Esophagus muscularis mucosa (tissue), 3 donors: Measurements from ENCODE around the gene BCAS4.
"Not testable (repeated sequence)": the region's sequence is repeated elsewhere in the genome, so short reads cannot be mapped to it uniquely, and the experiment has no call there.

Experiments used
- POLR2AphosphoS5 ChIP-seq, 2 donors: sonication (generic); formaldehyde crosslinking; IDR thresholded peaks; one replicate each; pipeline ENCODE4 v1.6.1; 2017; ENCODE audit warnings: antibody characterized with exemption in 2 of 2
- TF ChIP-seq, protein P1 (sequence below), 3 experiments: fragments of 200-600 bp in 2 of 3; fragments of 450-650 bp in 1 of 3; sonication (generic) in 2 of 3; IDR thresholded peaks; one replicate each; pipeline ENCODE4 v1.5.1; 2017 to 2019; ENCODE audit warnings: antibody characterized with exemption in 3 of 3, mild to moderate bottlenecking in 2 of 3, moderate library complexity in 1 of 3

DNA sequence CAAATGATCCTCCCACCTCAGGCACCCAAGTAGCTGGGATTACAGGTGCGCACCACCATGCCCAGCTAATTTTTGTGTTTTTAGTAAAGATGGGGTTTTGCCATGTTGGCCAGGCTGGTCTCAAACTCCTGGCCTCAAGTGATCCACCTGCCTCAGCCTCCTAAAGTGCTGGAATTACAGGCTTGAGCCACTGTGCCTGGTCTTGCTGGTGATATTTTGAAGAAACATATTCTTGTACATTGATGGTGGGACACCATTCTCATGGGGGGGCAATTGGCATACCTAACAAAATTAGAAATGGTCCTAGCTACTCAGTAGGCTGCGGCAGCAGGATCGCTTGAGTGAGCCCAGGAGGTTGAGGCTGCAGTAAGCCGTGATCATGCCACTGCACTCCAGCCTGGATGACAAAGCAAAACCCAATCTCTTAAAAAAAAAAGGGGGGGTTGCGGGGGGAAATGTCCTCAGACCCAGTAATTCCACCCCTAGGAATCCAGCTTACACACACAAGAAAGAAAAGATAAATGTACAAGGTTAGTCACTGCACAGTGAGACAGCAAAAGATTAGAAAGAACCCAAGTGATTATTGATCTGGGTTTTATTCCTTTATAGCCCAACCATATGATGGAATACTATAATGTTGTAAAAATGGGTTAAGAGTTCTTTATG is 87.0 kb downstream of the BCAS4 start:
- not testable (repeated sequence) for TF ChIP-seq POLR2AphosphoS5 (IDR thresholded peaks at IDR 0.05)
- TF ChIP-seq, protein P1, sequence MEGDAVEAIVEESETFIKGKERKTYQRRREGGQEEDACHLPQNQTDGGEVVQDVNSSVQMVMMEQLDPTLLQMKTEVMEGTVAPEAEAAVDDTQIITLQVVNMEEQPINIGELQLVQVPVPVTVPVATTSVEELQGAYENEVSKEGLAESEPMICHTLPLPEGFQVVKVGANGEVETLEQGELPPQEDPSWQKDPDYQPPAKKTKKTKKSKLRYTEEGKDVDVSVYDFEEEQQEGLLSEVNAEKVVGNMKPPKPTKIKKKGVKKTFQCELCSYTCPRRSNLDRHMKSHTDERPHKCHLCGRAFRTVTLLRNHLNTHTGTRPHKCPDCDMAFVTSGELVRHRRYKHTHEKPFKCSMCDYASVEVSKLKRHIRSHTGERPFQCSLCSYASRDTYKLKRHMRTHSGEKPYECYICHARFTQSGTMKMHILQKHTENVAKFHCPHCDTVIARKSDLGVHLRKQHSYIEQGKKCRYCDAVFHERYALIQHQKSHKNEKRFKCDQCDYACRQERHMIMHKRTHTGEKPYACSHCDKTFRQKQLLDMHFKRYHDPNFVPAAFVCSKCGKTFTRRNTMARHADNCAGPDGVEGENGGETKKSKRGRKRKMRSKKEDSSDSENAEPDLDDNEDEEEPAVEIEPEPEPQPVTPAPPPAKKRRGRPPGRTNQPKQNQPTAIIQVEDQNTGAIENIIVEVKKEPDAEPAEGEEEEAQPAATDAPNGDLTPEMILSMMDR (IDR thresholded peaks at IDR 0.05) = not testable (repeated sequence)
